Kidney (tissue), 14 donors: ENCODE results near the gene ALPI. TPM values are rescaled to one million over a fixed set of nuclear protein-coding genes. Genes with fewer than 3 reads are reported as not detected.
"Not testable (repeated sequence)": the region's sequence is repeated elsewhere in the genome, so short reads cannot be mapped to it uniquely, and the experiment has no call there.

Experiments used
- DNase-seq, 5 donors: peaks; one replicate each; pipeline ENCODE4 v3.0.0-alpha.2; 2013 to 2020
- FAIRE-seq: peaks from 2 replicates; lab custom pipeline; 2012; peaks lifted over from hg19 to GRCh38; lab: Jason Lieb, UNC
- H3K27ac ChIP-seq, 2 donors: one replicate each; pipeline ENCODE4 v1.7.0; 2013; ENCODE audit warnings: low read depth in 2 of 2, low read length in 2 of 2, inconsistent platforms in 1 of 2
- H3K27me3 ChIP-seq: one replicate; pipeline ENCODE4 v1.7.1; 2013; ENCODE audit warnings: low read length, inconsistent platforms; ENCODE audit not compliant: control insufficient read depth, insufficient read depth
- H3K36me3 ChIP-seq, 3 donors: one replicate each; pipeline versions ENCODE4 v1.7.0 to v1.7.1; 2013; ENCODE audit warnings: low read length in 3 of 3, control low read depth in 1 of 3, inconsistent platforms in 1 of 3; ENCODE audit not compliant: insufficient read depth in 3 of 3, control insufficient read depth in 2 of 3
- H3K4me1 ChIP-seq, 3 donors: one replicate each; pipeline versions ENCODE4 v1.7.0 to v1.7.1; 2013; ENCODE audit warnings: low read length in 3 of 3, inconsistent platforms in 1 of 3, low read depth in 1 of 3; ENCODE audit not compliant: control insufficient read depth in 2 of 3, insufficient read depth in 2 of 3
- H3K4me3 ChIP-seq, 3 donors: one replicate each; pipeline versions ENCODE4 v1.7.0 to v1.8.1; 2013; ENCODE audit warnings: low read length in 3 of 3, control low read depth in 1 of 3, inconsistent platforms in 1 of 3
- H3K9ac ChIP-seq, 3 donors: one replicate each; pipeline versions ENCODE4 v1.7.0 to v1.7.1; 2013; ENCODE audit warnings: low read length in 3 of 3, control low read depth in 1 of 3, inconsistent platforms in 1 of 3
- H3K9me3 ChIP-seq, 3 donors: one replicate each; pipeline versions ENCODE4 v1.7.0 to v1.7.1; 2013; ENCODE audit warnings: low read length in 3 of 3, control low read depth in 1 of 3, inconsistent platforms in 1 of 3; ENCODE audit not compliant: control insufficient read depth in 2 of 3, insufficient read depth in 1 of 3
- intact Hi-C: fragments of 100-400 bp; cut with DNase I; formaldehyde crosslinking; loops from one replicate; pipeline ENCODE4 v1.11.1; 2022
- polyA plus RNA-seq: library from polyadenylated mRNA; stranded (reverse); fragments of 350-450 nt; fragmentation: Illumina TruSeq; extraction: RNeasy Lipid Tissue Mini Kit (QIAGEN cat#74804); gene quantifications from one replicate; pipeline ENCODE4 v1.2.3, GENCODE V29; 2014; ENCODE audit warnings: low read depth, low replicate concordance; ENCODE audit not compliant: insufficient read depth
- total RNA-seq: library from RNA; stranded (reverse); fragmentation: NEBNext Ultra II Directional; extraction: Animal tissue kit (Norgen Biotek cat#: 25700); gene quantifications from one replicate; pipeline ENCODE4 v1.2.1, GENCODE V29; 2021
- TF ChIP-seq, protein P1 (sequence below): IDR thresholded peaks from 3 replicates; pipeline ENCODE4 v1.5.1; 2012; ENCODE audit warnings: mild to moderate bottlenecking, moderate library complexity, borderline replicate concordance; ENCODE audit not compliant: insufficient read depth; ENCODE audit errors: extremely low read depth
- donor health status: control.
- donor health status: control.
- donor health status: control.
- donor health status: control.
- donor health status: control.
- donor health status: DM: yes; HTN: yes; CAD: no.
- donor health status: Normal renal cell carcinoma (clear cell type).

The ALPI gene
- total and polyA plus RNA-seq, 2 donors from 2014 or later = 0.09 to 0.49 TPM

DNA sequence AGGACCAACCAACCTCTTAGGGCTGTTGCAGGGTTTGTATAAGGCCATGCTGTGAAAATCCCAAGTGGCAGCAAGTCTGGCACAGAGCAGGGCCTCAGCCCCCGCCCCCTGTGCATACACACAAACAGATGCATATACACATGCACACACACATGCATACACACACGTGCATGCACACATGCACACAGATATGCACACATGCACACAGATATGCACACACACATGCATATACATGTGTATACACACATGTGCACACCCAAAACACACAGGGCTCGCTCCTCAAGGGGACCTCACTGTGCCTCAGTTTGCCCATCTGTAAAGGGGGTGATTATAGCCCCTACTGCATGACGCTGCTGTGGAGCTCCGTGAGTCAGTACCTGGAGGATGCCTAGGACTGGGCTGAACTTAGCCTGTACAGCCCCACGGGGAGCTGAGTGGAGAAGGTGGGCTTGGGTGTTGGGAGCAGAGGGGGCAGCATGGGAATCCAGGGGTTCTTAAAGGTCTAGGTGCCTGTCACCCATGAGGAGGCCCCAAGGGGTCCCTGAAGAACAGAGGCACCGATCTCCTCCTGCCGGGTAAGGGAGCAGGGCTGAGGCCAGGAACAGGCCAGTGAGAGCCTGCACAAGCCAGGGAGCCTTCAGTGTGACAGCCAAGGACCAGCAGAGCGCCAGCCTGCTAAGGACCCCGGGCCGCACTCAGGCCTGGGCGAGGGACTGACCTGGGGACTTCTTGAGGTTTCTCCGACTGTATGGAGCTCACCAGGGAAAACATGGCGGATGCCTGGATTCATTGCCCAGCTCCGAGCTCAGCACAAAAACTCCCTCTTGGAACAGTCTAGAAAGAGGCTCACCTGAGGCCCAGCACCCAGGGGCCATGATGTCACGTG is 24.0 kb upstream of the ALPI start:
- FAIRE-seq = no peak

DNA sequence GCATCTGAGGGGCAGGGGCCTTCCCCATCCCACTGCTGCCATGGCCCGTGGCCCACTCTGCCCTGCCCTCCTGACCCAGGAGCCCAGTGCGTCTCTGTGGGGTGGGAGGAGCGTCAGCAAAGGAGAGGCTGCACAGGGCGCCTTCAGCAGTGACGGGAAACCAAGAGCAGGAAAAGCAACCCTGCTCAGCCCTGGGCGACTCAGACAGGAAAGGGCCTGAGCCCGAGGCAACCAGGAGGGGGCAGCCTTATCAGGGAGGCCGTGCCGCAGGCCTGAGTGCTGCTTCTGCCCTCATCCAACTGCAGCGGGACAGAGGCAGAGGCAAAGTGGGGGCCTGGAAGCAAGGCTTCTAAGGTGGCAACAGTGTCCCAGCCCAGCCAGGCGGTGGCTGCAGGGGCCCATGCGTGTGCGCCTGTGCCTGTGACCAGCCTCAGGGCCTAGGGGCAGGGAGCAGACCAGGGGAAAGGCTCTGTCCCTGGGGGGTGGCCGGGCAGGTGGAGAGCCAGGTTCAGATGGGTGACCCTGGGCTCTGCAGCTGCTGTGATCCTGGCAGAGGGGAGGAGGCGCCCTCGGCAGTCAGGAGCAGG is 23.3 kb upstream of the ALPI start:
- H3K36me3 ChIP-seq = no peaks in the 10 kb centered on the region
- no peaks in the 10 kb centered on the region for H3K27me3 ChIP-seq
- TF ChIP-seq, protein P1, sequence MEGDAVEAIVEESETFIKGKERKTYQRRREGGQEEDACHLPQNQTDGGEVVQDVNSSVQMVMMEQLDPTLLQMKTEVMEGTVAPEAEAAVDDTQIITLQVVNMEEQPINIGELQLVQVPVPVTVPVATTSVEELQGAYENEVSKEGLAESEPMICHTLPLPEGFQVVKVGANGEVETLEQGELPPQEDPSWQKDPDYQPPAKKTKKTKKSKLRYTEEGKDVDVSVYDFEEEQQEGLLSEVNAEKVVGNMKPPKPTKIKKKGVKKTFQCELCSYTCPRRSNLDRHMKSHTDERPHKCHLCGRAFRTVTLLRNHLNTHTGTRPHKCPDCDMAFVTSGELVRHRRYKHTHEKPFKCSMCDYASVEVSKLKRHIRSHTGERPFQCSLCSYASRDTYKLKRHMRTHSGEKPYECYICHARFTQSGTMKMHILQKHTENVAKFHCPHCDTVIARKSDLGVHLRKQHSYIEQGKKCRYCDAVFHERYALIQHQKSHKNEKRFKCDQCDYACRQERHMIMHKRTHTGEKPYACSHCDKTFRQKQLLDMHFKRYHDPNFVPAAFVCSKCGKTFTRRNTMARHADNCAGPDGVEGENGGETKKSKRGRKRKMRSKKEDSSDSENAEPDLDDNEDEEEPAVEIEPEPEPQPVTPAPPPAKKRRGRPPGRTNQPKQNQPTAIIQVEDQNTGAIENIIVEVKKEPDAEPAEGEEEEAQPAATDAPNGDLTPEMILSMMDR = no peak
- H3K9ac ChIP-seq = no peak overlapping the region
- no peaks in the 10 kb centered on the region for H3K4me1 ChIP-seq
- no peak overlapping the region for H3K4me3 ChIP-seq
- intact Hi-C loops = loop anchor here (10.0 kb wide), 1 partner anchor 518 kb away; no protein-coding TSS in a partner anchor
- FAIRE-seq (no peak), DNase-seq (peak in 2 of 5 donors; percentile 38 to 47)
- no peak overlapping the region for H3K27ac ChIP-seq
- H3K9me3 ChIP-seq = no peaks in the 10 kb centered on the region

More for the DNA sequence above, 24.0 kb upstream of the ALPI start:
- Histone ChIP-seq H3K27me3 (no peaks in the 10 kb centered on the region), H3K27ac (no peak overlapping the region), H3K9ac (no peak overlapping the region), H3K4me3 (no peak overlapping the region), H3K4me1 (no peaks in the 10 kb centered on the region), H3K36me3 (no peaks in the 10 kb centered on the region), H3K9me3 (no peaks in the 10 kb centered on the region)
- intact Hi-C loops = loop anchor here (10.0 kb wide), 1 partner anchor 517 kb away; no protein-coding TSS in a partner anchor
- TF ChIP-seq, protein P1 = no peak
- peak in 2 of 5 donors; percentile 35 to 41 for DNase-seq

DNA sequence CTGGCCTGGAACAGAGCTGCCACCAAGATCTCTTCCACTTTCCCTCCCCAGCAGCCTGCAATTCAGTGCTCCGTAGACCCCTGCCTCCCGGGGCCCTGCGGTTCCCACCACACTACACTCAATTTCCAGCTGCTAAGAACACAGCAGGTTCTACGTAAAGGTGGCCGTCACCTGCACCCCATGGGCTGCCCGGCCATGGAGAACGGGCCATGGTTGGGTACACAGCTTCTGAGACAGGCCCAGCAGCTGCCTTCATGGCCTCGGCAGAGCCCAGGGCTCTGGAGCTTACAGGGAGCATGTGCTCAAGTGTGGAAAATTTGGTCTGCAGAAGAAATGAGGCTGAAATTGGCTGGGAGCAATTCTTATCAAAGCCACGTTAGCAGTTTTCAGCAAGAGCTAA is 22.3 kb upstream of the ALPI start:
- H3K27ac ChIP-seq, H3K9ac ChIP-seq, FAIRE-seq, H3K4me1 ChIP-seq, H3K4me3 ChIP-seq, H3K27me3 ChIP-seq, H3K36me3 ChIP-seq, H3K9me3 ChIP-seq: not testable (repeated sequence)
- DNase-seq = peak; percentile 33 to 74 (median 60)
- intact Hi-C loops = loop anchor here (10.0 kb wide), 1 partner anchor 519 kb away; no protein-coding TSS in a partner anchor

GRCh38 chr2:232434091-232434490 is 21.9 kb upstream of the ALPI start:
- H3K9ac ChIP-seq = no peak overlapping the region
- no peak overlapping the region for H3K27ac ChIP-seq
- DNase-seq = peak in 2 of 5 donors; percentile 45 to 54
- no peaks in the 10 kb centered on the region for H3K36me3 ChIP-seq
- no peaks in the 10 kb centered on the region for H3K9me3 ChIP-seq
- H3K4me1 ChIP-seq = no peaks in the 10 kb centered on the region
- FAIRE-seq = no peak
- TF ChIP-seq, protein P1 = no peak
- no peak overlapping the region for H3K4me3 ChIP-seq
- H3K27me3 ChIP-seq = no peaks in the 10 kb centered on the region
- intact Hi-C loops = loop anchor here (10.0 kb wide), 1 partner anchor 519 kb away; no protein-coding TSS in a partner anchor
